Measurements from ENCODE around the gene TIMP3.

DNA sequence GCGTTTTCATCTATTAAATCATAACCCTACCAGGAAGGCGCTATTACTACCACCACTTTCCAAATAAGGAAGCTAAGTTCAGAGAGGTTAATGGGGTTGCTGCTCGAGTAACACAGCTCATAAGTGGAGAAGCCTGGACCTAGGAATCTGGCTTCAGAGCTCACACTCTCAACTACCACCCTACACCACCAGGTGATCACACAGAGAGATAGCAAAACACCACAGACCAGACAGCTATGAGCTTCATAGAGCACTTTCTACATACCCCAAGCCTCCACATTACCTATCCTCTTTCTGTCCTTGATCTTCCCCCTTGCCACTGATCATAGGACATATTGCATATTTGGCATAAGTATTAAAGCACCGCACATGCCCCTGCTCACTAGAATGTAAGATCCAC is 65.4 kb downstream of the TIMP3 start:
- TF ChIP-seq, protein P1, sequence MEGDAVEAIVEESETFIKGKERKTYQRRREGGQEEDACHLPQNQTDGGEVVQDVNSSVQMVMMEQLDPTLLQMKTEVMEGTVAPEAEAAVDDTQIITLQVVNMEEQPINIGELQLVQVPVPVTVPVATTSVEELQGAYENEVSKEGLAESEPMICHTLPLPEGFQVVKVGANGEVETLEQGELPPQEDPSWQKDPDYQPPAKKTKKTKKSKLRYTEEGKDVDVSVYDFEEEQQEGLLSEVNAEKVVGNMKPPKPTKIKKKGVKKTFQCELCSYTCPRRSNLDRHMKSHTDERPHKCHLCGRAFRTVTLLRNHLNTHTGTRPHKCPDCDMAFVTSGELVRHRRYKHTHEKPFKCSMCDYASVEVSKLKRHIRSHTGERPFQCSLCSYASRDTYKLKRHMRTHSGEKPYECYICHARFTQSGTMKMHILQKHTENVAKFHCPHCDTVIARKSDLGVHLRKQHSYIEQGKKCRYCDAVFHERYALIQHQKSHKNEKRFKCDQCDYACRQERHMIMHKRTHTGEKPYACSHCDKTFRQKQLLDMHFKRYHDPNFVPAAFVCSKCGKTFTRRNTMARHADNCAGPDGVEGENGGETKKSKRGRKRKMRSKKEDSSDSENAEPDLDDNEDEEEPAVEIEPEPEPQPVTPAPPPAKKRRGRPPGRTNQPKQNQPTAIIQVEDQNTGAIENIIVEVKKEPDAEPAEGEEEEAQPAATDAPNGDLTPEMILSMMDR (IDR thresholded peaks at IDR 0.05), result no peak
- TF ChIP-seq EP300 (IDR thresholded peaks at IDR 0.05), result no peak

Measured in stomach (tissue), 4 donors.